GM19455 (cell line): ENCODE results near the gene GNPTG.
A peak's percentile ranks its signal among the peaks of the same experiment; 100 is the strongest.

Source experiments
- ATAC-seq: cut with Tn5 transposase; IDR thresholded peaks from one replicate; pipeline ENCODE4 v1.9.1; 2021; ENCODE audit not compliant: unreplicated experiment

Gene GNPTG

DNA sequence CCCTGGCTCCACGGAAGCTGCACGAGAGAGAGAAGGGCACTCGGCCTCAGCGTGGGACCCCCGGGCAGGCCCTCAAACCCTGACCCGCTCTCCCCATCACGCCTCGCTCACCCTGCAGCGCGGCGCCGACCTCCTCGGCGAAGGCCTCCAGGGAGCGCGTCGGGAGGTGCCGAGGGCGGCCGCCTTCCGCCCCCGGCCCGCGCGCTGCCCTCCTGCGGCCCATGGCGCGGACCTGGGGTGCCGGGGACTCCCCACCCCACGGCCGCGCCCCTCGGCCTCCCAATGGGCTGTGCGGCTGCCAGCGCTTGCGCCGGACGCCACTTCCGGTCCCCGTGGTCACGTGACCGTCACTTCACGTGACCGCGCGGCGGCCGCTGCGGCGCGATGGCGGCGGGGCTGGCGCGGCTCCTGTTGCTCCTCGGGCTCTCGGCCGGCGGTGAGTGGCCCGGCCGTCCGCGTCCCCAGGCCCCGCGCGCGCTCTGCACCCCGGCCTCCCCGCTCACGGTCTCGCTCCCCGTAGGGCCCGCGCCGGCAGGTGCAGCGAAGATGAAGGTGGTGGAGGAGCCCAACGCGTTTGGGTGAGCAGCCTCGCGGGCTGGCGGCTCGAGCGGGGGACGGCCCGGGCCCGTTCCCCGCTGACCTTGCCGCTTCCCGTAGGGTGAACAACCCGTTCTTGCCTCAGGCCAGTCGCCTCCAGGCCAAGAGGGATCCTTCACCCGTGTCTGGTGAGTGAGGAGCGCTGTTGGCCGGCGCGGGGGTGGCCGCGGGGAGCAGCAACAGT is at the start of gene GNPTG, which contains the start of gene TSR3:
Gene GNPTG, plus strand, starts transcription at position 350 of the 781 bp plus-strand sequence. Its CDS starts 35 bp downstream, at position 385.
Gene TSR3, minus strand, starts transcription at position 297 of the 781 bp plus-strand sequence. Its CDS starts 74 bp downstream, at position 223.
- ATAC-seq, result peak; percentile 65

DNA sequence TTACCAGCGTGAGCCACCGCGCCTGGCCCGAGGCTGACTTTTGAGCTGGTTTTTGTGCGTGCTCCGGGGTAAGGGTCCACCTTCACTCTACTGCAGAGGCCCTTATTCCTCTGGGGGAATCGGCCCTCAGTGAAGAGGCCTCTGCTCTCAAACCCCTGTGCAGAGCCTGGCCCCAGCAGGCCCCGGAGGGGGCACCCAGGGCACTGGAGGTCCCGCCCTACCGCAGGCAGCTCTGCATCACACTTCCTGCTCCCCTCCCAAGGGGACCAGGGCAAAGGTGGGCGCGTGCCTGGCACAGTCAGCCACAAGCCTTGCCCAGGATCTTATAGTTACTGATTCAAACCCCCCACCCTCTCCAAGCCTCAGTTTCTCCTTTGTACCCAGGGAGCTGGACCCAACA is 45.9 kb upstream of the GNPTG start:
- no peak for ATAC-seq

DNA sequence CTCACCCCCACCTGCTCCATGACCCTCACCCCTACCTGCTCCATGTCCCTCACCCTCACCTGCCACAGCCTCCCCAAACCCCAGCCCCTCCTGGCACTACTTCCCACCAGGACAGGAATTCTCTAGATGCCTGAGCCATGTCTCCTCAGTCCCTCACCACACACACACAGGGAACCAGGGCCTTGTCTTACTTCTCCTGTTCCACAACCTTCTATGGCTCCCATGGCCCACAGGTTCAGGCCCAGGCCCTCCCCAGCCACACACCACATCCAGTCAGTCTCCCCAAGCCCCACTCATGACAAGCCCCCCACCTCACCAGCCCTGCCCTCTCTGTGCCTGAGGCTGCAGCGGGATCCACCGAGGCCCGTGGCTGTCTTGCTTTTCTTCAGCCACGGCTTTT is 45.4 kb upstream of the GNPTG start:
- ATAC-seq, result no peak

DNA sequence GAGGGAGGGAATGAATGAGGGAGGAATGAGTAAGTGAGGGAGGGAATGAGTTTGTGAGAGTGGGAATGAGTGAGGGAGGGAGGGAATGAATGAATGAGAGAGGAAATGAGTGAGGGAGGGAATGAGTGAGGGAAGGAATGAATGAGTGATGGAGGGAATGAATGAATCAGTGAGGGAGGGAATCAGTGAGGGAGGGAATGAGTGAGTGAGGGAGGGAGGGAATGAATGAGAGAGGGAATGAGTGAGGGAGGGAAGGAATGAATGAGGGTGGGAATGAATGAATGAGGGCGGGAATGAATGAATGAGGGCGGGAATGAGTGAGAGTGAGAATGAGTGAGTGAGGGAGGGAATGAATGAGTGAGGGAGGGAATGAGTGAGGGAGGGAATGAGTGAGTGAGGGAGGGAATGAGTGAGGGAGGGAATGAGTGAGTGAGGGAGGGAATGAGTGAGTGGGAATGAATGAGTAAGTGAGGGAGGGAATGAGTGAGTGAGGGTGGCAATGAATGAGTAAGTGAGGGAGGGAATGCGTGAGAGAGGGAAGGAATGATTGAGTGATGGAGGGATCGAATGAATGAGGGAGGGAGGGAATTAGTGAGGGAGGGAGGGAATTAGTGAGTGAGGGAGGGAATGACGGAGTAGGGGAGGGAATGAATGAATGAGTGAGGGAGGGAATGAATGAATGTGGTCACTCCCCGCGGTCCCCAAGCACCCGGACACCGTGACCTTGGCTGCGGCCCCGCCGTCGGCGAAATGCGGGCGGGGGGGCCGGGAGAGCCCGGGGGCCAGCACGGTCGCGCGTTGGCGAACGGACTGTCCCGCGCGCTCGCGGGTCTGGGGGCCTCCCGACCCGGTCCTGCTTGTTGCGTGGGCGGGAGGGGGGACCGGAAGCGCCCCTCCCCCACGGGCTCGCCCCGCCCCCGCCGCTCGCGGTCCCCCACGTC is 43.4 kb upstream of the GNPTG start:
- ATAC-seq, result peak; percentile 7

DNA sequence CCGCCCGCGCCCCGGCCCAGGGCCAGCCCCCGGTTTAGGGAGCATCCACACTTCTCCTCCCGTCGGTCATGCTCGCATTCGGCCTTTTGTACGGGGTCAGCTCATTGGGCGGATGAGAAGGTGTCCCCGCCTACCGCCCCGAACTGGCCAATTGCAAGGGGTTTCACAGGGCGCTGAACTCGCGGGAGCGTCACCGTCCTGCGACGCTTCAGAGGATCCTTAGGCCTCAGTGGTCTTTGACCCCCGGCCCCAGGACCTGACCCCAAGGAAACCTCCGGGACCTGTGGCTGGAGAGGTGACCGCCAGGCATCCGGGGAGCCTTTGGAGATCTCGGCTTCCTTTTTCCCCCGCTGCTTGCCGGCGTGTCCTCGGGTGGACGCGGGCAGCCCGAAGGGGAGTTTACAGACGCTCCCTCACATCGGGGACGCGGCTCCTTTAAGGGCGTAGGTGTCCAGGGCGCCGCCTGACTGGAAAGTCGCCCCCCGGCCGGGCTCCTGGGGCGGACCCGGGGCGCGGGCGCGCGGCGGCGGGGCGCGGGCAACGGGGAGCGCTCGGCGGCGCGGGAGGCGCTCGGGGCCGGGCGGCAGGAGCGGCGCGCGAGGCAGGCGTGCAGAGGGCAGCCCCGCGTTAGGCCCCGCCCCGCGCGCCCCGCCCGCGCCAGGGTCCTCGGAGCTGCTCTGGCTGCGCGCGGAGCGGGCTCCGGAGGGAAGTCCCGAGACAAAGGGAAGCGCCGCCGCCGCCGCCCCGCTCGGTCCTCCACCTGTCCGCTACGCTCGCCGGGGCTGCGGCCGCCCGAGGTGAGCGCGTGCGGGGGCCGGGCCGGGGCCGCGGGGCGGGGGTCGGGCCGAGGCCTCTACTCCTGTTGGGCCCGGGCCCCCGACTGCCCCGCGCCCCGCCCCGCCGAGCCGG is 42.5 kb upstream of the GNPTG start, which contains the start of gene UBE2I:
Gene UBE2I, plus strand, starts transcription at position 660 of the 909 bp plus-strand sequence. CDS start 4,395 bp downstream, outside the sequence.
- peak; percentile 63 for ATAC-seq

DNA sequence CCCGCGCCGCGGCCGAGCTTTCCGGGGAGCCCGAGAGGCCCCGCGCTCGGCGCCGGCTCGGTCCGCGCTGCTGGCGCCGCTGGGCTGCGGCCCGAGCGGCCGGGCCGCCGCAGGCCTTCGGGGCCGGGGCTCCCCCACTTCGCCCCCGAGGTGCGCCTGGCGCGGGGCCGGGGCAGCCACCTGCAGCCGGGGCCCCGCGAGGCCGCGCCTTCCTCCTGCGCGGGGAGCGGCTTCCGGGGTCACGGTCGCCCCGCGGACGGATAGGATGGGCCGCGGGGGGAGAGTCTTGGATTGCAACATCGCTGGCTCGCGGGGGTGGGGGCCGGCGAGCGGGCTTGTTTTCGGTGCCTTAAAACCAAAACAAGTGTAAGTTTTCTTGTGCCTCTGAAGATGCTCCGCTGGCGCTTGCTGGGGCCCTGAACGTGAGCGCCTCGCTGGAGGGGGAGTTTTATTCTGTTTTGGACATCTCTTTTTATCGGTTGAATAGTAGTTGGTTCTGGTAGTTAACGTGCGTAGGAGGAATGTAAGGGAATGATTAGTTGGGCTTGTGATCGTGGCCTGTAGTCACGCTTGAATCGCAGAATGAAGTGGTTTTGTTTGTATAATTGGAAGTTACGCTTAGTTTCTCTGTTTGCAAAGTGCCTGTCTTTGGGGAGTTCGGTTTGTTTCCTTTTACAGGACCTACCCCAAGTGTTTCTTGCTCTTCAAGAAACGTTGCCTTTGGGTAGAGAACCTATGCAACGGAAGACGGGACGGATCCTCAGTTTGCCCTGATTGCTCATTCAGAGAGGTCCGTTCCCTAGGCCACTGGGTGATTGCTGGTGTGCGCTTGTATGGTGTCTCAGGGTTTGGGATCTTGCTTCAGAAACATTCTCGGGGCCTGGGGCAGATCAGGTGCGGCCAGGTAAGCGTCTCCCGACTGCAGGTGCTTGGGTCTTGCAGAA is 41.6 kb upstream of the GNPTG start:
- ATAC-seq, result peak; percentile 11

DNA sequence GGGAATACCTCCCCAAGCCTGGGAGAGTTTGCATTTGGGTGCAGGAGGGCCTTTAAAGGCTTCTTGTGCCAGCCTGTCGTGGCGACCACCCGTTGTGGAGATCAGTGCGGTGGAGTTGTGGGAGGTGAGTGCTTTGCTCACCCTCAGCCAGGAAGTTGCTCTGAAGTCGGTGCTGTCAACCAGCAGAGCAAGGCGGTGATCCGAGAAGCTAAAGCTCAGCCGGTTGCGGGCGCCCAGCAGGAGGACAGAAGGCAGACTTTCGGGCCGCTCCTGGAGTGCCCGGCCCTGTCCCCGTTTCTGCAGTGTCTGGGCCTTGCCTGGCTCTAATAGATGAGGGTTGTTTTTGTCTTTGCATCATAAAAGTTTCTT is 40.9 kb upstream of the GNPTG start:
- no peak for ATAC-seq

DNA sequence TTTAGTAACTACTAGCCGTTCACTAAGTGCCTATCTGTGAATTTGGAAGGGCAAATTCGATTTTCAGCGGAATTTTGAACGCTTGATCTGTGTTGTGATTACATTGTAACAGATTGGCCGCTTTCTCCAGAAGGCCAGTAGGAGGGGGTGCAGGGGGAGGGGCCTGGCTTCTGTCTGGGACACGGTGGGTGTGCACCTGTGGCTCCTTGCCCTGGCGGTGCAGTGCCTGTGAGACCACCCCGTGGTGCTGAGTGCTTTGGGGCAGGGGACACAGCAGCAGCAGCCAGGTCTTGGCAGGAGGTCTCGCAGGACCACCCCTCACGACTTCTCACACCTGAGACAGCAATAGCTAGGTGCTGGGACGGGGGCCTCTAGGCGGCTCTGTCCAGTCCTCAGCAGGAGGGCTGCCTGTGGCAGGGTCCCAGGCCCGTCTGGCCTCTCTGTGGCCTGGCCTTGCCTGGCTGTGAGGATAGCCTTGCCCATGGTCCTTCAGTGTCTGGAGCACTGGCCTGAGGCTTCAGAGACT is 40.5 kb upstream of the GNPTG start:
- ATAC-seq, result no peak

DNA sequence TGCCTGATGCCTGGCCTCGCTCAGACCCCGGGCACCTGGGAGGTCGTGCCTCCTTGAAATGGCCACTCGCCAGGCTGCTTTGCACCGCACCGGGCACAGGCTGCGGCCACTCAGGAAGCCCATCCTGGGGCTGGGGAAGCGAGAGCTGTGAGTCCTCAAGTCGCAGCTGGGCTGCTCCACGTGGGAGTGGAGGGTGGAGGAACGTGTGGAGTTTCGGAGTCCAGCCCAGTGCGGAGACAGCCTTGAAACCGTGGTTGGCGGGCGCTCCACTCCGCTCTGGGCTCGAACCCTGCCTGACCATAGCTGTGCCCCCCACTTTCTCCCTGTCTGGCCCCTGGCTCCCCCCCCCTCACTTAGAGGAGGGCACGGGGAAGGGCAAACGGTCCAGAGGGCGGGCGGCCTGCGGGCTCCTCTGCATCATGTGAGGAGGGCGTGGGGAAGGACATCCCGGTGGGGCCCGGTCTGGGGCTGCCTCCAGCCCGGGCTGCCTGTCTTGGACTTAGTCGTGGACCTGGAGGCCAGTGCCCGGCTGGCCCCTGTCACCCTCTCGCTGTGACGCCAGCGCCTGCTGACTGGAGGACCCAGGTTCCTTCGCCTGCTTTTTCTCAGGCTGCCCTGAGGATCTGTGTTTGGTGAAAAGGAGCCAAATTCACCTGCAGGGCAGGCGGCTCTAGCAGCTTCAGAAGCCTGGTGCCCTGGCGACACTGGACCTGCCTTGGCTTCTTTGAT is 39.8 kb upstream of the GNPTG start:
- no peak for ATAC-seq

DNA sequence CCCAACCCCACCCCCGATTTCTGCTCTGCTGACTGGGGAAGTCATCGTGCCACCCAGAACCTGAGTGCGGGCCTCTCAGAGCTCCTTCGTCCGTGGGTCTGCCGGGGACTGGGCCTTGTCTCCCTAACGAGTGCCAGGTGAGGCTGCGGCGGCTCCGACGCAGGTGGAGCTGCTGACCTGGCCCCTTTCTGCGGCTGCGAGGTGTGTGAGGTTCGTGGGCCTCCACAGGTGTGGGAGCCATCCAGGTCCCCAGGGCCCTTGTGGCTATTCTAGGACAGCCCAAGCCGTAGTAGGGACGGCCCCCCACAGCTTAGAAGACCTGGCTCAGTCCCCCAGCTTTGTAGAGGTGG is 39.3 kb upstream of the GNPTG start:
- ATAC-seq, result no peak

DNA sequence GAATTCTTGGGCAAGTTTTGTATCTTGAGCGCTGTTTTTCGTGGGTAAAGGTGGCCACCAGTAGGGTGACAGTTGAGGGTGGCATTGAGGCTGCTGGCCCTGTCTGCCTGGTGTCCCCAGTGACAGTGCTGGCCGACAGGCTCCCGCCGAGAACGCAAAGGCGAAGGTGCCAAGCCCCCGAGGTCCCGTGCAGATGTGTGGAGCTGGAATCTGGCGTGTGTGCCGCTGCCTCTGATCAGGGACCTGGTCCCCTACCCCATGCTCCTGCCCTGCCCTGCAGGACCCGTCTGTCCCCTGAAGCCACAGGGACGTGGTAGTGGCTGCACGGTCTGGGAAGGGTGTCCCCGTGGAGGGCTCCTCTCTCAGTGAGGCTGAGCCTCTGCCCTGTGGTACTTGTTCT is 38.8 kb upstream of the GNPTG start:
- no peak for ATAC-seq

DNA sequence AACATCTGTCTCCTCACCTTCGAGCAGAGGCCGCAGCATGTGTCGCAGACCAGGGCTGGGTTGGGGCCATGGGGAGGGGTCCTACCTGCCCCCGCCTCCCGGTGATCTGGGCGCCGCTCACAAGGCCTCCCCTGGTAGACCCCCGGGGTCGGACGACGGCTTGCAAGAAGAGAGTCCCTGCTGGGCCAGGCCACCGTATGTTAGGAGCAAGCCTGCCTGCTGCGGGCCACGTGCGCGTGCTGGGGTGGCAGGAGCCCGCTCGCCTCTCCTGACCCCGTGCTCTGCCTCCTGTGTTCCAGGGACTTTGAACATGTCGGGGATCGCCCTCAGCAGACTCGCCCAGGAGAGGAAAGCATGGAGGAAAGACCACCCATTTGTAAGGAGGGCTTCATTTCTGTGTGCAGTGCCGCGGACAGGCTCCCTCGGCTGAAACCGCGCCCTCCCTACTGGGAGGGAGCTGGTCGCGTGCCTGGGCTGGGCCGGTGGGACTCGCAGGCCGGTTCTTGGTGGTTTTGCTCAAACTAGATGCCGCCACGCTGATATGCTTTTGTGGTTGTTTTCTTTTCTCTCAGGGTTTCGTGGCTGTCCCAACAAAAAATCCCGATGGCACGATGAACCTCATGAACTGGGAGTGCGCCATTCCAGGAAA is 37.9 kb upstream of the GNPTG start:
- no peak for ATAC-seq

DNA sequence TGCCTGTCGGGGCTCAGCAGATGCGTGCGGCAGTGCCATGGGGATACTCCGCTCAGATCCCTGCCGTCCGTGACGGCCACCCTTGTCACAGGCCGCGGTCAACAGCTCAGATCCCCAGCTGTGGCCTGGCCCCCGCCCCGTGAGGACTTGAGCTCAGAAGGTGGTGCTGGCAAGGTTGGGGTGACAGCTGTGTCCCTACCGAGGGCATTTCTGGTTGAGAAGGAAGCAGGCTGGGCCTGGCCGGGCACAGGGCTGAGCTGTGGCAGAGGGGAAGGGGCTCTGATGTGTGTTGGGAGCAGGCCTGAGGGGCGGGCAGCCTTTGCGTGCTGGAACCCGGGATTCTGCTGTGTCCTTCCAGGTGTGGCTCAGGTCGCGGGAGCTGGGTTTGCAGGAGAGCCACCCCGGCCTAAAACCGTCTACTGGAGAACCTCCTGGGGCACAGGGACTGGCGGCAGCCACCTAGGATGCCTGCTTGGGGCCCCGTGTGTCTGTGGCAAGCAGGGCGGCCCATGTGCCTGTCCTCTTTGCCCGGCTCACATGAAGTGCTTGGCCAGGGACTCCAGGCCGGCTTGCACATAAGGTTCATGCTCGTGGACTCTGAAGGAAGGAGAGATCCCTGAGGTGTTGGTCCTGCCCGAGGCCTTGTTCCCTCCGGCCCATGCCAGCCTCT is 37.2 kb upstream of the GNPTG start:
- no peak for ATAC-seq

DNA sequence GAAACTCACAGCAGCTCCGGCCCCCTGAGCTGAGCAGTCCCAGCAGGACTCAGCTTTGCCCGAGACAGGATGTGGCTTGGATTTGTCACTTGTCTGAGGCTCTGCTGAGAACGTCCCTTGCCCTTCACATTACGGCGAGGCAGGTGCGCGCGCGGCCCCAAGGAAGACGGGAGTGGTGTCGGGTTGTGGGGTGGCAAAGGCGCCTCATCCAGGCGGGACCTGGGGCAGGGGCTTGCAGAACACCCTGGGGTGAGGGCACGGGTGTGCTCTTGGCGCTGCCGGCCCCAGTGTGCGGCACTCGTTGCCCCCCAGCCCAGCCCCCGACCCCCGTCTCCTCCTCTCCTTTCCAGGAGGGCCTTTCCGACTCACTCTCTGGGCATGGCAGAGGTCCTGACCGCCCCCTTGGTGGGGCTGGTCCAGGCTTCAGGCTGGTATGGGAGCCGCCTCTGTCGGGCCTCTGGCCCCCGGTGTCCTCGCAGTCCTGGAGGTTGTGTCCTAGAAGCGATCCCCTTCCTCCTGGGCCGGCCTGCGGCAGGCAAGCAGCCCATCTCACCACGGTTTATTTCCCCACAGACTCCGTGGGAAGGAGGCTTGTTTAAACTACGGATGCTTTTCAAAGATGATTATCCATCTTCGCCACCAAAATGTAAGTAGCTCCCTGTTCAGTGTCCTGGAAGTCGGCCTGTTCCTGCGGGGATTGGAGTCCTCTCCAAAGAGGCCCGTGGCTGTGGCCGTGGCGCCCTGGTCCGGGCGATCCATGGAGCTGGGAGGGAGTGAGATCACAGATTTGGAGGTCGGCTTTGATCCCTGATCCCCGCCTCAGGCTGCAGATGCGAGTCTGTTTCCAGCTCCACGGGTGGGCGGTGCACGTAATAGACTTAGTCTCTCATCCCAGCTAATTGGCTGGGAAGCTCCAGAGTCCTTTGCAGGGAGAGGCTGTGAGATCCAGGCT is 36.4 kb upstream of the GNPTG start:
- ATAC-seq, result no peak

DNA sequence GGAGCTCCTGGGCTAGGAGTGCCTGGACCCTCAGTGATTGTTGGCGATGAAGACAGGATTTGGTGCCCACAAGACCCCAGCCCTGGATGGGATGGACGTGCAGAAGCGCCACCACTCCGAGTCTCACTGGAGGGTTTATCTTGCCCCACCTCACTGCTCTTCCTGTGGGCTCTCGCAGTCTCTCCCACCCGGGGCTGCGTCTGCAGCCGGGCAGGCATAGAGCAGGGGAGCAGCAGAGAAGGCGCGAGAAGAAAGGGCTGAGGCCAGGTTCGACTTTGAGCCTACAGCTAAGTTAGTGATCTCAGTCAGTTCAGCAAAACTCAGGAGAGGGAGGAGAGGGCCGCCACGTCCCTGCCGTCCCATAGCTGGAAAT is 35.7 kb upstream of the GNPTG start:
- ATAC-seq, result no peak

DNA sequence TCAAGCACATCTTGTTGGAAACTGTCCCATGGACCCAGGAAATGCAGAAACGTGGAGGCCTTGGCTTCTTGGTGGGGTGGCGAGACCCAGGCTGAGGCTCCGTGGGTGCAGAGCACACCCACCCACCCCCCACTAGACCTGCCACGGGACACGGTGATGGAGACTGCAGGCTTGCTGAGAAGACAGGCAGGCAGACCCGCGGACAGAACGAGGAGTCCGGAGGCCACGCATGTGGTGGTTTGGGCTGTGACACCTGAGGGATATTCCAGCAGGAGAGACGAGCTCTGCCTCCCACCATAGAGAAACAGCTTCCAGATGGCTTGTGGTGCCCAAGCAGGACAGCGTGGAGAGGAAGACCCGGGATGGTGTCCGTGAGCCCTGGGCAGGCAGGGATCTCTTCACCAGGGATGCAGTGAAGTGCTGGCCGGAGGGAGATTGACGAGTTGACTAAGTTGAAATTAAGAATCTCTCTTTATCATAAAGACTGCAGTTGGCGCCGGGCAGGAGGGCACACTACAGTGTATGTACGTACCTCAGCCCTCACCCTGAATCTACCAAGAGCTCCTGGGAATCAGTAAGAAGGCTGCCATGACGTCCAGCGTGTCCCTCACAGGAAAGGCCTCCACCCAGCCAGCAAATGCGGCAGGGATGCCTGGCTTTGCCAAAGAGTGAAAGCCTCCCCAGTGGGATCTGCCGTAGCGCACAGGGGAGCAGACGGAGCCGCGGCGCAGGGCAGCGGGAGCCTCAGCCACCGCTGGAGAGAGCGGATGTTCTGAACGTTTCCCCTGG is 34.1 kb upstream of the GNPTG start:
- no peak for ATAC-seq
